Inferior parietal cortex (tissue), 1 donor: ENCODE measurements around the gene PROX2.

Source experiments
- DNase-seq: peaks from one replicate; pipeline ENCODE4 v3.0.0-alpha.2; 2016; ENCODE audit errors: extremely low spot score

Gene PROX2

GRCh38 chr14:74843653-74844052, 32.3 kb downstream of the PROX2 start:
- no peak for DNase-seq

- no peak for DNase-seq
Observed at GRCh38 chr14:74841230-74842207, 34.4 kb downstream of the PROX2 start.

GRCh38 chr14:74840603-74841030, 35.3 kb downstream of the PROX2 start:
- no peak for DNase-seq

GRCh38 chr14:74838166-74838565, 37.8 kb downstream of the PROX2 start:
- DNase-seq: no peak

- no peak for DNase-seq
Observed at GRCh38 chr14:74836251-74836960, 39.5 kb downstream of the PROX2 start.

GRCh38 chr14:74835645-74836250, 40.2 kb downstream of the PROX2 start:
- no peak for DNase-seq

- no peak for DNase-seq
Observed at GRCh38 chr14:74834692-74835392, 41.1 kb downstream of the PROX2 start.

- no peak for DNase-seq
Observed at GRCh38 chr14:74832849-74833248, 43.1 kb downstream of the PROX2 start.

- DNase-seq: no peak
Observed at GRCh38 chr14:74829251-74829650, 46.7 kb downstream of the PROX2 start.

GRCh38 chr14:74826574-74826973, 49.4 kb downstream of the PROX2 start:
- no peak for DNase-seq
